Stimulated activated naive B cell treated with anti-CD40 and anti-IgM and Interleukin-4, amounts not matched to agents 10 μg/mL and 1 μg/mL and 100 μg/mL, for 72 hours (primary cell): ENCODE measurements around the gene FANCF.
"Not testable (repeated sequence)": the region's sequence is repeated elsewhere in the genome, so short reads cannot be mapped to it uniquely, and the experiment has no call there.

Experiments
- ATAC-seq, 2 donors: fragments of 150-1000 bp; cut with Tn5 transposase; replicated peaks; 2 replicates each; pipeline ENCODE4 v1.10.0; 2021; ENCODE audit warnings: moderate library complexity in 1 of 2
- DNase-seq: peaks from one replicate; pipeline ENCODE4 v3.0.0; 2021
- H3K27ac Mint-ChIP-seq: one replicate; pipeline ENCODE4 v1.8.0; 2022; ENCODE audit warnings: mild to moderate bottlenecking, mixed read lengths
- H3K27me3 Mint-ChIP-seq, 2 donors: one replicate each; pipeline ENCODE4 v1.8.0; 2022; ENCODE audit warnings: mixed read lengths in 2 of 2
- H3K36me3 Mint-ChIP-seq, 2 donors: one replicate each; pipeline ENCODE4 v1.8.0; 2022; ENCODE audit warnings: mixed read lengths in 2 of 2, mild to moderate bottlenecking in 1 of 2
- H3K4me1 Mint-ChIP-seq, 2 donors: one replicate each; pipeline ENCODE4 v1.8.0; 2022; ENCODE audit warnings: mixed read lengths in 2 of 2, mild to moderate bottlenecking in 1 of 2
- H3K4me3 Mint-ChIP-seq, 2 donors: one replicate each; pipeline ENCODE4 v1.8.0; 2022; ENCODE audit warnings: mild to moderate bottlenecking in 2 of 2, mixed read lengths in 2 of 2, moderate library complexity in 1 of 2
- H3K9me3 Mint-ChIP-seq, 2 donors: one replicate each; pipeline ENCODE4 v1.8.0; 2022; ENCODE audit warnings: mixed read lengths in 2 of 2, mild to moderate bottlenecking in 1 of 2

Gene FANCF, protein sequence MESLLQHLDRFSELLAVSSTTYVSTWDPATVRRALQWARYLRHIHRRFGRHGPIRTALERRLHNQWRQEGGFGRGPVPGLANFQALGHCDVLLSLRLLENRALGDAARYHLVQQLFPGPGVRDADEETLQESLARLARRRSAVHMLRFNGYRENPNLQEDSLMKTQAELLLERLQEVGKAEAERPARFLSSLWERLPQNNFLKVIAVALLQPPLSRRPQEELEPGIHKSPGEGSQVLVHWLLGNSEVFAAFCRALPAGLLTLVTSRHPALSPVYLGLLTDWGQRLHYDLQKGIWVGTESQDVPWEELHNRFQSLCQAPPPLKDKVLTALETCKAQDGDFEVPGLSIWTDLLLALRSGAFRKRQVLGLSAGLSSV

GRCh38 chr11:22625448-22626287 is at the start of gene FANCF:
FANCF (minus strand) TSS chr11:22625823; CDS start chr11:22625810, 13 bp downstream.
- H3K27ac Mint-ChIP-seq = peak within 1 kb of the TSS; percentile 100
- H3K4me3 Mint-ChIP-seq = peak within 1 kb of the TSS; percentile 100
- H3K27me3 Mint-ChIP-seq = no peaks in the 10 kb centered on the region
- peak; percentile 93 to 95 for ATAC-seq
- peak; percentile 96 for DNase-seq
- H3K4me1 Mint-ChIP-seq = peaks cover 8 to 24% of the 10 kb centered on the region in 2 donors
- H3K36me3 Mint-ChIP-seq = peaks cover 11 to 15% of the 10 kb centered on the region in 2 donors
- H3K9me3 Mint-ChIP-seq = peaks cover 0 to 2% of the 10 kb centered on the region in 2 donors

DNA sequence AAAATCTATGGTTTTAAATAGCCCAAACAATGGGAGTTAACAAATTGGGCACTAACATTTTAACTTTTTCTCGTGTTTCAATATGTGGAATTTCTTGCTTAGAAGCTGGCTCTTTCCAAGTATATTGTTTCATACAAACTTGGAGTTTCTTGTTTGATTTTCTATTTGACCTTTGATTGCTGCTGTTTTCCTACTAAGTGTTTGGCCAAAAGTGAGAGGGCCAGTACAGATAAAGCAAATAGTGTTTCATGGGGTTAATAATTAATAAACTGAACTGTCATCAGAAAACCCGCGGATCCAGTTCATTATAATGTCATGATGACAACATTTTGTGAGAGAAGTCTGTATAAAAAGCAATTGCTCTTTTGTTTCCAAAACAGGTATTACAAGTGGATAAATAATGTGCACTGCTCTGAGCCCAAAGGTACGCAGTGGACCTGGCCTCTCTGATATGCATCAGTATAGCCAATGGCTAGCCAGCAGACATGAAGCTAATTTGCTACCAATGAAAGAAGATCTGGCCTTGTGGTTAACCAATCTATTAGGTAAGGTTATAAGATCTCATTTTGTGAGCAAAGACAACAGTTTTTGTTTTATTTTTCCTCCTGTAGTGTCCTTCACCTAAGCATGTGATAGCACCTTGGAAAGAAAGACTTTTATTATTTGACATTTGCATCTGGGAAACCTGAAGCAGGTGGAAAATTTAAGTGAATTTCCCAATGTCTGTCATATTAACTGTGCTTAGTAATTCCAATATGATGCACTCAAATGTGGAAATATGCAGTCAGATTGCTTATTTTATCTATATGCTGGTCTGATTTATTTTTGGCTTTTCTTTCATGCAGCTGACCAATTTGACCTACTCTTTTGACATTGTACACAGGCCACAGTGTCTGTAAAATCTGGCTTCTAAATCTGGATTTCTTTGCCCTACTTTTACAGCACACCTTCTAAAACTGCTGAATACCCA is 49.1 kb upstream of the FANCF start:
- DNase-seq (no peak), ATAC-seq (no peak)
- no peaks in the 10 kb centered on the region for H3K4me1 Mint-ChIP-seq
- H3K27ac Mint-ChIP-seq = no peak overlapping the region
- H3K4me3 Mint-ChIP-seq = no peak overlapping the region
- H3K27me3 Mint-ChIP-seq = peaks cover 12 to 13% of the 10 kb centered on the region in 2 donors
- H3K36me3 Mint-ChIP-seq = no peaks in the 10 kb centered on the region
- no peaks in the 10 kb centered on the region for H3K9me3 Mint-ChIP-seq

DNA sequence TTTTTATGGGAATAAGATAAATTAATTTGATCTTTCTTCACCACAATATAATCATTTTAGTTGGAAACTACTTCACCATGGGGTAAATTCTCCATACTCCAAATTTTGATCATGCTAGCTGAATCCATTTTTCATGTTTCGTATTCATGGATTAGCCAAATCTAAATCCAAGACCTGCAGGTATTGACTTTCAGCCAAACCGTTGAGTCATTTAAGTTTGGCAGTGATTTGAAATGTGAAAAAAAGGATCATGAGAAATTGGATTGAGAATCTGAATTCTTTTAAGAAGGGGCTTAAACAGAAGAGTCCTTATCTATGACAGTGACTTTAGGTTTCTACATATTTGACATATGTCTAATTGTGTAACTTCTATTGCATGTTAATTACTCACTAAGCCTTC is 46.1 kb upstream of the FANCF start:
- H3K27me3 Mint-ChIP-seq = peaks cover 24 to 31% of the 10 kb centered on the region in 2 donors
- no peaks in the 10 kb centered on the region for H3K9me3 Mint-ChIP-seq
- no peak for ATAC-seq
- no peaks in the 10 kb centered on the region for H3K36me3 Mint-ChIP-seq
- H3K4me1 Mint-ChIP-seq = peaks cover 4 to 5% of the 10 kb centered on the region in 2 donors
- no peak for DNase-seq
- H3K4me3 Mint-ChIP-seq = no peak overlapping the region
- H3K27ac Mint-ChIP-seq = no peak overlapping the region

DNA sequence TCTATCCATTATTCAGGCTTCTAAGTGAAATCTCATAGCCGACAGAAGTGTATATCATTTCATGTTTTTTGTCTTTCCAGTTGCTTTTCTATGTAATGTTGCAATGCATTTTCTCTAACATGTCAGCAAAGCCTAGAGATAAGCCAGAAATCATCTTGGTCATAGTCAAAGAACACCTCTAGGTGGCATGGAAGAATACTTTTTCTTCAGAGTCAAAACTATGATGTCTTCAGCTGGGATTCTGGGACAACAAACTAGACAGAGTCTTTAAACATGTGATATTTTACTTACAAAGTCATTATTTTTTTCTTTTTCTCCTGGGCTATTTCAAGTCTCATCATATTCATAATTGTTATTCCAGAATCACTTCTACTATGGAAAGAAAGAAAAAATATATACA is 45.2 kb upstream of the FANCF start:
- peaks cover 32 to 40% of the 10 kb centered on the region in 2 donors for H3K27me3 Mint-ChIP-seq
- no peaks in the 10 kb centered on the region for H3K9me3 Mint-ChIP-seq
- peaks cover 9 to 13% of the 10 kb centered on the region in 2 donors for H3K4me1 Mint-ChIP-seq
- no peak overlapping the region for H3K27ac Mint-ChIP-seq
- DNase-seq (no peak), ATAC-seq (no peak)
- H3K36me3 Mint-ChIP-seq = no peaks in the 10 kb centered on the region
- H3K4me3 Mint-ChIP-seq = no peak overlapping the region

- Mint-ChIP-seq H3K9me3 (no peaks in the 10 kb centered on the region), H3K27me3 (peaks cover 37 to 42% of the 10 kb centered on the region in 2 donors)
These were observed 43.7 kb upstream of the FANCF start for GRCh38 chr11:22669368-22669767.

GRCh38 chr11:22668005-22668796 is 42.6 kb upstream of the FANCF start:
- H3K4me3 Mint-ChIP-seq = no peak overlapping the region
- H3K9me3 Mint-ChIP-seq = no peaks in the 10 kb centered on the region
- H3K27me3 Mint-ChIP-seq = peaks cover 37 to 42% of the 10 kb centered on the region in 2 donors
- peaks cover 9 to 13% of the 10 kb centered on the region in 2 donors for H3K4me1 Mint-ChIP-seq
- no peak for DNase-seq
- no peak for ATAC-seq
- no peaks in the 10 kb centered on the region for H3K36me3 Mint-ChIP-seq
- no peak overlapping the region for H3K27ac Mint-ChIP-seq

More at GRCh38 chr11:22669368-22669767, 43.7 kb upstream of the FANCF start:
- Mint-ChIP-seq H3K27ac (no peak overlapping the region), H3K36me3 (no peaks in the 10 kb centered on the region), H3K4me3 (no peak overlapping the region), H3K4me1 (peaks cover 9 to 13% of the 10 kb centered on the region in 2 donors)
- no peak for DNase-seq
- no peak for ATAC-seq

DNA sequence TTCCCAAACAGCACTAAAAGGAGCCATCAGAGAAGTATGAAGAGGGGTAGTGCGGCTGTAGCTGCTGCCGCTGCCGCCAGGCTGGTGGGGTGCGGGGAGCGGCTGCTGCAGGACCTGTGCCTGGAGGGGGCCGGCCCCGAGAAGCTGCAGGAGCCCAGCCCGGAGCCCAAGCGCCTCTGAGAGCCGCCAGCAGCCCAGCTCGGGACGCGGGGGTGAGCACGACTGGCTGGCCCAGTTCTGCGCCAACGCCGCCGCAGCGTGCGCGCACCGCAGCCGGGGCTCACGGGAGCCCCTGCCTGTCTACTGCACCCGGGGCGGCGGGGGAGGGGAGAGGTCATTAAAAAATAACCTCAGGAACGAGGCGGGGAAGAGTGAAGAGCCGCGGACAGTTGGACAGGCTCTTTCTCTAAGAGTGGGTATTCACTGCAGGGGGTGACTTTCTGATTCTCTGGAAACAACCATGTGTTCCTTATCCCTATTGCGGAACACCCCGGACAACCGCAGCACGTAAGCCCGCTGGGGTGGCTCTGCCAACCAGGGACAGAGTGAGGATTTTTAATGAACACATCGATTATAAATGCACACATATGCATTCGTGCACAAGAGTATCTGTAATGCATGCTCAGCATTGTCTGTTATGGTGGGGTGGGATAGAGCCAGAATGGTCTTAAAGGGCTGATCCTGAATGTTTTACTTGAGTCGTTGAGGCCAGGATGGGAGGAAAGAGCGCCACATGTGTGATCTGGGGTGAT is 41.2 kb upstream of the FANCF start:
- DNase-seq = no peak

DNA sequence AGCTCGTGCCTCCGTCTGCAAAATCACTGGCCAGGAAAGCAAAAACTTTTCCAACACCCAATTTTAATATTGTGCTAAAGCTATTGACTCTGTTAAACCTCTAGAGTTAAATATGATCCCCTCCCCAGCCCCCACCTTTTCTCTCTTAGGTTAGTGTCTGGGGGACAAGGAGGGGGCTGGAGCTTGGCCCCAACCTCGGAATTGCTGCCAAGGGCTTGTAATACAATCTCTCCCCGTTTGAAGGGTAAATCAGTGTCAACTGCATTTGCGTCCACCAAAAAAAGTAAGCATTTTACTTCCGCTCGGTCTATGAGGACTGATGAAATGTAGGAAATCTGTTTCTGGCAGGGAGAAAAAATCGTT is 40.7 kb upstream of the FANCF start, which contains the start of gene GAS2:
Gene GAS2, plus strand, starts transcription at position 287 of the 363 bp plus-strand sequence. CDS start 8,259 bp downstream, outside the sequence.
- Mint-ChIP-seq H3K27me3 (peaks cover 36 to 42% of the 10 kb centered on the region in 2 donors), H3K4me3 (peak within 1 kb of the TSS; percentile 64 to 67), H3K36me3 (peaks cover 0 to 1% of the 10 kb centered on the region in 2 donors), H3K27ac (no peak within 1 kb of the TSS), H3K4me1 (peaks cover 9 to 13% of the 10 kb centered on the region in 2 donors), H3K9me3 (no peaks in the 10 kb centered on the region)
- no peak for DNase-seq
- no peak for ATAC-seq

More for the DNA sequence above, 41.2 kb upstream of the FANCF start:
- Mint-ChIP-seq H3K4me1 (peaks cover 9 to 13% of the 10 kb centered on the region in 2 donors), H3K36me3 (peaks cover 0 to 1% of the 10 kb centered on the region in 2 donors), H3K4me3 (peak overlapping the region; percentile 64 to 67), H3K27me3 (peaks cover 42% of the 10 kb centered on the region in 2 donors), H3K27ac (no peak overlapping the region), H3K9me3 (no peaks in the 10 kb centered on the region)
- ATAC-seq = peak; percentile 39 to 42

GRCh38 chr11:22659783-22660182 is 34.2 kb upstream of the FANCF start:
- Mint-ChIP-seq H3K27ac (no peak overlapping the region), H3K27me3 (peaks cover 9 to 10% of the 10 kb centered on the region in 2 donors), H3K9me3 (no peaks in the 10 kb centered on the region), H3K4me1 (peaks cover 7 to 8% of the 10 kb centered on the region in 2 donors), H3K4me3 (no peak overlapping the region), H3K36me3 (peaks cover 1 to 3% of the 10 kb centered on the region in 2 donors)
- no peak for DNase-seq
- ATAC-seq = no peak

DNA sequence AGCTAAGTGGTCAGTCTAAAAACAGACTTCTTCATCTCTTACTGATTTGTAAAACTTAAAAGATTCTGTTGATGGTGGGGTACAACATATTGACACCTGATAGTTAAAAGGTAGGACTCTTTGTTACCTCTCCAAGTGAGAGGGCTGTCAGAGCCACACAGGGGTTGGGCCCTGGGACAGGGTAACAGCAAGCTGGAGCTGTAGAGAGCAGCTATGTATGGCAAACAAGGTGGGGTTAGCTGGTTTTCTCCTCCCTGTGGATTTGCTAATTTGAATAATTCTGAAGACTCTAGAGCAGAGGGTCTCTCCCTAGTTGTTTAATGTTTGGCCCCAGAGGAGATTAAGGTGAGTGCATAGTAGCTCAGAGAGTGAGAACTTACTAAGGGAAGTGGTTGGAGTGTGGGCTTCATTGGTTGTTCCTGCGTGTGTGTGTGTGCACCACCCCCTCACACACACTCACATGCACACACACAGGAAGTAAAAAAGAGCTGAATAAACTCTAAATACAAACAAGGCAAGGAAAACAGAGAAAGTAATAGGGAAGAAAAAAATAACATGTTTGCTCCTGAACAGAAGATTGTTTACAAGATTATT is 31.6 kb upstream of the FANCF start:
- no peaks in the 10 kb centered on the region for H3K9me3 Mint-ChIP-seq
- peak; percentile 98 for ATAC-seq
- H3K4me3 Mint-ChIP-seq = no peak overlapping the region
- no peak for DNase-seq
- H3K27me3 Mint-ChIP-seq = peaks cover 4% of the 10 kb centered on the region in 2 donors
- peaks cover 3 to 4% of the 10 kb centered on the region in 2 donors for H3K36me3 Mint-ChIP-seq
- H3K27ac Mint-ChIP-seq = no peak overlapping the region
- H3K4me1 Mint-ChIP-seq = peaks cover 7 to 8% of the 10 kb centered on the region in 2 donors

DNA sequence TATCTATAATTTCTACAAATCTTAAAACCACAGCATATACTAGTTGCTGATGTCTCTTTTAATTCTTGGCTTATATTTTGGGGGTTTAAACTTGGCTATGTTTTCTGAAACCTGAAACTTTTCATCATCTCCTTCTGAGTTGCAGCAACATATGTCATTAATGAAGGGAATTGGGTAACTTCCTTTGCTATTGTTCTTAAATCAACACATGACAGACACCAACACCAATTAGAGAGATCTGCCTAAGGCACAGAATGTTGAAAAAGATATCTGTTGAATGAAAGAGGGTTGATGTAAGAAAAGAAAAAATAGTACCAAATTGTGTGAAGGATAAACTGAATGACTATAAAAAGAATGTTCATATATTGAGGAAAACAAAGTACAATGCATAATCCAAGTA is 30.5 kb upstream of the FANCF start:
- Mint-ChIP-seq H3K9me3 (peaks cover 0 to 2% of the 10 kb centered on the region in 2 donors), H3K4me1 (peaks cover 7 to 8% of the 10 kb centered on the region in 2 donors), H3K36me3 (peaks cover 9% of the 10 kb centered on the region in 2 donors), H3K27me3 (peaks cover 4% of the 10 kb centered on the region in 2 donors), H3K27ac (no peak overlapping the region), H3K4me3 (no peak overlapping the region)
- DNase-seq (no peak), ATAC-seq (no peak)

GRCh38 chr11:22652346-22652745 is 26.7 kb upstream of the FANCF start:
- H3K27me3 Mint-ChIP-seq, H3K4me3 Mint-ChIP-seq, ATAC-seq, H3K9me3 Mint-ChIP-seq, H3K4me1 Mint-ChIP-seq, H3K27ac Mint-ChIP-seq, DNase-seq: not testable (repeated sequence)
- H3K36me3 Mint-ChIP-seq = peaks cover 7 to 10% of the 10 kb centered on the region in 2 donors
